GM19099 (cell line): Measurements from ENCODE around the gene ANKRD39.

ENCODE experiments used
- POLR2A ChIP-seq: IDR thresholded peaks from 3 replicates; pipeline ENCODE4 v1.6.1; 2011; ENCODE audit warnings: low read depth; ENCODE audit not compliant: insufficient read length; ENCODE audit errors: extremely low read depth

ANKRD39 gene

DNA sequence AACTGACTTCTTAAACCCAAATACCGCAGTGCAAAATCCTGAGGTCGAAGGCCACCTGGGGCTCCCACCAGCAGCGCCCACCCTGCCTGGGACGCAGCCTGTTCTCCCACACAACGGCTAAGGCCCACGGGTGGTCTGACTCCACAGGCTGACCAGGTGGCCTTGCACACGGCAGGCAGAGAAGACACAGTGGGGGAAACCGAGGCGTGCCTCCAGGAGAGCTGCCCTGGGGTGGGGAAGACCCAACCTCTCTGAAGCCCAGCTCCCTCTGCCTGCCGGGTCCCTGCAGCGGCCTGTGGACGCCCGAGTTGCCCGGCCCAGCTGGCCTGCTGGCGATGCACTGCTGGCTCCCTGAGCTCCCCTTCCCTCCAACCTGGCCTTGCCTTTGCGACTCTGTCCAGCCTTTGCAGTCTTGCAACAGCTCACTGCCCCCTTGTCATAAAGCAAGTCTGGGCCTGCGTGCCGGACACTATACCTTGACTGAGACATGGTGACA, 21.8 kb upstream of the ANKRD39 start:
- TF ChIP-seq POLR2A: no peak

DNA sequence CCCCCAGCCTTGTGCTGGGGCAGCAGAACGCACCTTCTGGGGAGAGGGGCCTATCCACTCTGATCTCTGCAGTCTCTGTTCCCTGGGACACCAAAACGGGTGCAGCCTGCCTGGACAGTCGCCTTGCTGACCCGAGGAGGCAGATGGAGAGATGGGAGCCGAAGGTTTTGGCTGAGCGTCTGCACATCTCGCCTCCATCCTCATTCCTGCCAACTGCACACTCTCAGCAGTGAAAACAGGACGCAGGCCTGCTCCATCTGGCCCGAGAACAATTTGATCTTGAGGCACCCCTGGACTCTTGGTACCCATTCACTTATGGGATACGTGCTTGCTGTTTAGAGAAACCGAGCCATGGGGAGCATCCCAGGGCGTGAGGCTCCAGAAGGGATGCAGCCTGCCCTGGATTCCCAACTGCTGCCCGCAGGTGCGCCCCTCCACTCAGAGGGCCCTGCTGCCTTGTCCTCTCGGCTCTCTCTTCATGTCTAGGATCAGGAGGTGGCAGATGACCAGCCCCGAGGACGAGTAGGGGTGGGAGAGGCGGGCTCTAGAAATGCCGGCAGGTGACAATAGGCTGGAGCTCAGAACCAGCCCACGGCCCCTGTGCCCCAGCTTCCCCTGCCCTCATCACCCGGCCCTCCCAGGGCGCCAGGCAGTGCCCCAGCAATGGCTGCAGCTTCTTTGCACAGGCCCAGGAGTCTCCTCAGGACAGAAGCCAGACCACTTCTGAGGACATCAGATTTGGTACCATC, 21.2 kb upstream of the ANKRD39 start:
- no peak for TF ChIP-seq POLR2A

DNA sequence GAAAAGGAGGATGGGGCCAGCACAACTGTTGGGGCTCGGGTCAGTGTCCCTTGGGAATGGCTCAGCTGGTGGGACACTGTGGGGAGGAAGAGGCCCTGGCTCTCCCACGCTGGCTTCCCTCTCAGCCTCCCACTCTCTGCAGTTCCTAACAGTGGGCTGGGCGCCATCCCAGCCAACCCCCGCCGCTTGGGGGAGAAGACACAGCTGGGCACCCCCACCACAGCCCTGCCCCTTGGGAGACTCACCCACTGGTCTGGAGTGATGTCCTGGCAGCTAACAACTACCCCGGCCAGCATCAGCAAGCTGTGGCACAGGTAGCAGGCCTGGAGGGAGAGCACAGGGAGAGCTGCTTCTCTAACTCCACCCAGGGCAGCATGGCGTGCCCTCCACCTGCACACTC, 20.4 kb upstream of the ANKRD39 start:
- TF ChIP-seq POLR2A: no peak

DNA sequence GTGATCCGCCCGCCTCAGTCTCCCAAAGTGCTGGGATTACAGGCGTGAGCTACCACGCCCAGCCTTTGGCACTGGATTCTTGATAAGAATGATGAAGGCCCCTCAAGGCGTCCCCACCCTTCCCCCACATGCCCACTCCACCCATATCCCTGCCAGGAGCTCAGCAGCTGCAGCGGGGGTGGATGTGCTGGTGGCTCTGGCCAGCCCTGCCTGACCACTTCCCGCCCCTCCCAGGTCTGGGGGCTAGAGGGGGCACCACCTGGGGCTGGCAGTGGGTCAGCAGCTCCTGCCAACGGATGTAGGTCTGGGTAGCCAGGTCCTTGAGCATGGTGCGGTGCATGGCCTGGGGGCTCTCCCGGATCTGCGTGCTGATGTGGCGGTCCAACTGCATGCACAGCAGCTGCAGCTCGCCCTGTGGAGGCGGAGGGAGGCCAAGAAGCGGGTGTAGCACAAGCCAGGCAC, 19.8 kb upstream of the ANKRD39 start:
- no peak for TF ChIP-seq POLR2A

GRCh38 chr2:96877042-96877451, 19.2 kb upstream of the ANKRD39 start:
- TF ChIP-seq POLR2A: no peak

- TF ChIP-seq POLR2A: no peak
These were observed 18.6 kb upstream of the ANKRD39 start for GRCh38 chr2:96876269-96877041.

GRCh38 chr2:96875498-96876268, 17.9 kb upstream of the ANKRD39 start:
- TF ChIP-seq POLR2A: no peak

- TF ChIP-seq POLR2A: peak; percentile 41
These were observed 16.5 kb upstream of the ANKRD39 start for GRCh38 chr2:96874198-96874831.

DNA sequence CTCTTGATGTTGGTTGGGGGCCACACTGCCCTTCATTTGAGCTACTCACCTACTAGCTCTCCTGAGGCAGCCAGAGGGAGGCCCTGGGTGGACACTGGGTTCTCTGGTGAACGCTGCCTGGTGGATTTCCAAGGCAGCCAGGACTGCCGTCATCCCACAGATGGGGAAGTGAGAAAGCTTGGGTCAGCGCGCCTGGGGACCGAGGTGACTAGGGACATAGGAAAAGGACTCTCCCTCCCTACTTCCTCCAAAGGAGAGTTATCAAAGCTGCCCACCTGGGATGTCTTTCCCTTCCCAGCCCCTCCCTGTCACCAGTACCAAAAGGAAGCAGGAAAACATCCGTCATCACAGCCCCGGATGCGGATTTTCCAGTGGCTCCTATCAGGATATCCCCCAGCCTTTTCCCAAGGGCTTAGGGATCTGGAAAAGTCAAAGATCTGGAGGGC, 15.9 kb upstream of the ANKRD39 start:
- TF ChIP-seq POLR2A: no peak

- TF ChIP-seq POLR2A: no peak
These were observed 15.0 kb upstream of the ANKRD39 start for GRCh38 chr2:96872591-96873349.

- no peak for TF ChIP-seq POLR2A
These were observed 12.9 kb upstream of the ANKRD39 start for GRCh38 chr2:96870626-96871255.

GRCh38 chr2:96869822-96870625, 12.2 kb upstream of the ANKRD39 start, which contains the start of gene SEMA4C:
SEMA4C (minus strand) TSS chr2:96870080; CDS start chr2:96867886, 2,194 bp downstream.
- TF ChIP-seq POLR2A: peak; percentile 51

DNA sequence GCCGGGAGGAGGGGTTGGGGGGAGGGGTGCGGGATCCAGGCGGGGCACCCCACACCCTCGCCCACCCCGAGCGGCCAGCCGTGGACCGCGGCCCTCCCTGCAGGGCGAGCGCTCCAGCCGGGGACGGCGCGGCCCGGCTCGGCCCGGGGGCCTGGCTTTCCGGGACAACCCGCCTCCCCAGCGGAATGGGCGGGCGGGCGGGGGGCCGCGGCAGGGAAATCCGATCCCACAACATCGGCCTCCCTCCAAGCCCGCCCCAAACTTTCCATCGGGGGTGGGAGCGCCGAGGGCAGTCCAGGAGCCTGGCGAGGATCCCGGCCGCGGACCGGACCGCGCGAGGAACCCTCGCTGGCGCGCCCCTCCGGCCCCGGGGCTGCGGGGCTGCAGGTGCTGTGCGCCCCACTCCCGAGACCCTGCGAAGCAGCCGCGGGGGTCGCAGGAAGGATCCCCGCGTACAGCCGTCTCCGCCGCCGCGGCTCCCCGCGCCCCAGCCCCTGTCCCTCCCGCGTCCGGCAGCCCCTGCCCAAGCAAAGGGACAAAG, 11.5 kb upstream of the ANKRD39 start:
- no peak for TF ChIP-seq POLR2A
